HepG2 (cell line): ENCODE results near the gene TMEM63C. TPM values are rescaled to one million over a fixed set of nuclear protein-coding genes. Genes with fewer than 3 reads are reported as not detected.

ENCODE experiments used
- BCL6 ChIP-seq: IDR thresholded peaks from 2 replicates; pipeline ENCODE4 v1.6.1; 2016; ENCODE audit warnings: missing genetic modification reagents, missing compliant biosample characterization
- DNMT1 ChIP-seq: sonication (generic); formaldehyde crosslinking; IDR thresholded peaks from 2 replicates; pipeline ENCODE4 v1.5.1; 2020; ENCODE audit warnings: mild to moderate bottlenecking, missing genetic modification reagents
- FLYWCH1 ChIP-seq: sonication (generic); formaldehyde crosslinking; IDR thresholded peaks from 2 replicates; pipeline ENCODE4 v1.8.1; 2023; ENCODE audit warnings: mild to moderate bottlenecking, missing genetic modification reagents
- HNRNPK ChIP-seq: fragments of 200-400 bp; formaldehyde crosslinking; IDR thresholded peaks from 2 replicates; pipeline ENCODE4 v1.6.1; 2018; ENCODE audit warnings: low read length, low read depth, moderate library complexity, mild to moderate bottlenecking; ENCODE audit not compliant: poor library complexity, severe bottlenecking
- HNRNPLL ChIP-seq: fragments of 200-400 bp; formaldehyde crosslinking; IDR thresholded peaks from 2 replicates; pipeline ENCODE4 v1.6.1; 2017; ENCODE audit warnings: mild to moderate bottlenecking, low read depth, low read length; ENCODE audit not compliant: poor library complexity, severe bottlenecking
- KLF9 ChIP-seq: IDR thresholded peaks from 2 replicates; pipeline ENCODE4 v1.6.1; 2016; ENCODE audit warnings: low read depth
- NFE2 ChIP-seq: sonication (generic); formaldehyde crosslinking; IDR thresholded peaks from 2 replicates; pipeline ENCODE4 v1.4.0; 2020; ENCODE audit warnings: missing genetic modification reagents
- NFKBIZ ChIP-seq: IDR thresholded peaks from 2 replicates; pipeline ENCODE4 v1.6.1; 2018; ENCODE audit warnings: missing genetic modification reagents, missing compliant biosample characterization
- RBM22 ChIP-seq: fragments of 200-400 bp; formaldehyde crosslinking; optimal IDR thresholded peaks from 2 replicates; pipeline ENCODE3; 2017; ENCODE audit warnings: mild to moderate bottlenecking, low read length, moderate library complexity
- SMAD3 ChIP-seq: sonication (generic); formaldehyde crosslinking; IDR thresholded peaks from 2 replicates; pipeline ENCODE4 v1.4.0; 2020; ENCODE audit warnings: missing genetic modification reagents
- SOX6 ChIP-seq, 2 experiments: fragments of 450-650 bp in 1 of 2; sonication (generic) in 1 of 2; formaldehyde crosslinking in 1 of 2; IDR thresholded peaks; 2 replicates each; pipeline versions ENCODE4 v1.4.0 to v1.6.1; 2017 to 2020; ENCODE audit warnings: antibody characterized with exemption in 1 of 2, mild to moderate bottlenecking in 1 of 2, missing genetic modification reagents in 1 of 2
- STAG1 ChIP-seq: sonication (generic); formaldehyde crosslinking; IDR thresholded peaks from 2 replicates; pipeline ENCODE4 v1.4.0; 2020; ENCODE audit warnings: missing genetic modification reagents
- UBTF ChIP-seq: sonication (generic); formaldehyde crosslinking; IDR thresholded peaks from 2 replicates; pipeline ENCODE4 v1.4.0; 2020; ENCODE audit warnings: mild to moderate bottlenecking, missing genetic modification reagents
- YEATS4 ChIP-seq: sonication (generic); formaldehyde crosslinking; IDR thresholded peaks from 2 replicates; pipeline ENCODE4 v1.4.0; 2020; ENCODE audit warnings: missing genetic modification reagents, borderline replicate concordance
- ZFP37 ChIP-seq: sonication (generic); formaldehyde crosslinking; IDR thresholded peaks from 2 replicates; pipeline ENCODE4 v1.4.0; 2020; ENCODE audit warnings: missing genetic modification reagents, borderline replicate concordance
- ZMYM2 ChIP-seq: sonication (generic); formaldehyde crosslinking; IDR thresholded peaks from 2 replicates; pipeline ENCODE4 v1.8.0; 2022; ENCODE audit warnings: mild to moderate bottlenecking, missing genetic modification reagents
- ZNF234 ChIP-seq: sonication (generic); formaldehyde crosslinking; conservative IDR thresholded peaks from 2 replicates; pipeline ENCODE4 v1.5.1; 2020; ENCODE audit warnings: mild to moderate bottlenecking, missing genetic modification reagents
- ZNF883 ChIP-seq: sonication (generic); formaldehyde crosslinking; IDR thresholded peaks from 2 replicates; pipeline ENCODE4 v1.5.1; 2020; ENCODE audit warnings: mild to moderate bottlenecking, missing genetic modification reagents; ENCODE audit errors: not compliant biosample characterization
- polyA plus RNA-seq, 8 experiments: library from polyadenylated mRNA; depleted of rRNA in 3 of 8; stranded (reverse) in 7 of 8; unstranded in 1 of 8; fragments of >200 nt; fragmentation: Illumina TruSeq in 4 of 8; extraction: Trizol in 4 of 8; gene quantifications; 2 replicates each; pipeline versions ENCODE4 v1.2.1 to v1.2.3, GENCODE V29; 2011 to 2016; ENCODE audit warnings: low read depth in 4 of 8, missing spikeins in 1 of 8, mixed read lengths in 1 of 8; ENCODE audit not compliant: insufficient read depth in 1 of 8
- total RNA-seq, 5 experiments: library from RNA; depleted of rRNA; stranded (reverse); fragments of >200 nt; fragmentation: Illumina TruSeq; extraction: Trizol; gene quantifications; 2 replicates each; pipeline ENCODE4 v1.2.3, GENCODE V29; 2016; ENCODE audit warnings: low read depth in 1 of 5
- TF ChIP-seq, protein P1 (sequence below): IDR thresholded peaks from 2 replicates; pipeline ENCODE4 v1.6.1; 2012; ENCODE audit warnings: low read length, improper control_type of control experiment
- TF ChIP-seq, protein P2 (sequence below): fragments of 450-650 bp; IDR thresholded peaks from 2 replicates; pipeline ENCODE4 v1.6.1; 2017
- TF ChIP-seq, protein P3 (sequence below): sonication (generic); formaldehyde crosslinking; IDR thresholded peaks from 2 replicates; pipeline ENCODE4 v1.4.0; 2020; ENCODE audit warnings: missing genetic modification reagents

TMEM63C gene
- total and polyA plus RNA-seq, 2 of the 13 experiments (the other 11 are each of a cell fraction or from before 2014, with no cell fraction given): 0.17 to 0.27 TPM

DNA sequence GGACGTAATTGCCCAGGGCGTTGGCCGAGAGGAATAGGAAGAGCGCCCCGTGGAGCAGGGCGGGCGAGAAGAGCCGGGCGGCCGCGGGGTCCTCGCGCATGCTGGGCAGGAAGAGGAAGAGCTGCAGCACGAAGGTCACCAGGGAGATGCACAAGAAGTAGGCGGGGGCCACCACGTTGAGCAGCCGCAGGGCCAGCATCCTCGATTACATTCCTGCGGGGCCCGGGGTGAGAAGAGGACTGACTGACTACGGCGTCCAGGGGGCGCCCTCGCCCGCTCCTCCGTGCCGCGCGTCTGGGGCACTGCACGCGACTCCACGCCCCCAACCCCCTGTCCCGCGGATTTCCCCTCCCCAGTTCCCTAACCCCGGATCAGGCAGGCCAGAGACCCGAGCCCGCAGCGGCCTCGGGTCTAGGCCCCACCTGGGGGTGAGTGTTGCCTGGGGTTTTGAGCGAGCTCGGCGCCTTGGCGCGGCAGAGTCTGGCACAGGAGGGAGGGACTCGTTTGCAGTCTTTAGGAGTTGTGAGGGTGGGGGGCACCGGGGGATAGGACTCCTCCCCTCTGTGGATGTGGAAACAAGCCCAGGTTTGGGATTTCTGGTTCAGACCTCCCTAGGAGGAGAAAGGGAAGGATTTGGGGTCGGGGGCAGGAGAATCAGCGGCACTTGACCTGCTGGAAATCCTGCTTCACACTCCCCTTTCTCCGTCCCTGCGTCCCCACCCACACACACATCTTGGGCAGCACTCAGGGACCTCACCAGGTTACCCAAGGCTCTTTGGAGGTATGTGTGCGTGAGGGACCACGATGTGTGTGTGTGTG, 41.8 kb upstream of the TMEM63C start (continued):
- TF ChIP-seq BCL6: peak; percentile 37; the same call in 1 of the 2 replicates
- no peak for TF ChIP-seq YEATS4 (CRISPR knock-in tag)
- no peak for TF ChIP-seq DNMT1 (CRISPR knock-in tag)
- TF ChIP-seq ZNF234: no peak
- no peak for TF ChIP-seq ZMYM2 (CRISPR knock-in tag)
- TF ChIP-seq, protein P1, sequence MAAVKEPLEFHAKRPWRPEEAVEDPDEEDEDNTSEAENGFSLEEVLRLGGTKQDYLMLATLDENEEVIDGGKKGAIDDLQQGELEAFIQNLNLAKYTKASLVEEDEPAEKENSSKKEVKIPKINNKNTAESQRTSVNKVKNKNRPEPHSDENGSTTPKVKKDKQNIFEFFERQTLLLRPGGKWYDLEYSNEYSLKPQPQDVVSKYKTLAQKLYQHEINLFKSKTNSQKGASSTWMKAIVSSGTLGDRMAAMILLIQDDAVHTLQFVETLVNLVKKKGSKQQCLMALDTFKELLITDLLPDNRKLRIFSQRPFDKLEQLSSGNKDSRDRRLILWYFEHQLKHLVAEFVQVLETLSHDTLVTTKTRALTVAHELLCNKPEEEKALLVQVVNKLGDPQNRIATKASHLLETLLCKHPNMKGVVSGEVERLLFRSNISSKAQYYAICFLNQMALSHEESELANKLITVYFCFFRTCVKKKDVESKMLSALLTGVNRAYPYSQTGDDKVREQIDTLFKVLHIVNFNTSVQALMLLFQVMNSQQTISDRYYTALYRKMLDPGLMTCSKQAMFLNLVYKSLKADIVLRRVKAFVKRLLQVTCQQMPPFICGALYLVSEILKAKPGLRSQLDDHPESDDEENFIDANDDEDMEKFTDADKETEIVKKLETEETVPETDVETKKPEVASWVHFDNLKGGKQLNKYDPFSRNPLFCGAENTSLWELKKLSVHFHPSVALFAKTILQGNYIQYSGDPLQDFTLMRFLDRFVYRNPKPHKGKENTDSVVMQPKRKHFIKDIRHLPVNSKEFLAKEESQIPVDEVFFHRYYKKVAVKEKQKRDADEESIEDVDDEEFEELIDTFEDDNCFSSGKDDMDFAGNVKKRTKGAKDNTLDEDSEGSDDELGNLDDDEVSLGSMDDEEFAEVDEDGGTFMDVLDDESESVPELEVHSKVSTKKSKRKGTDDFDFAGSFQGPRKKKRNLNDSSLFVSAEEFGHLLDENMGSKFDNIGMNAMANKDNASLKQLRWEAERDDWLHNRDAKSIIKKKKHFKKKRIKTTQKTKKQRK: no peak
- TF ChIP-seq FLYWCH1 (CRISPR knock-in tag): no peak
- TF ChIP-seq NFKBIZ (CRISPR knock-in tag): no peak
- peak; percentile 79 for TF ChIP-seq HNRNPK
- no peak for TF ChIP-seq RBM22
- TF ChIP-seq ZNF883 (CRISPR knock-in tag): no peak
- TF ChIP-seq STAG1 (CRISPR knock-in tag): peak; percentile 72
- TF ChIP-seq HNRNPLL: peak; percentile 34
- TF ChIP-seq SOX6 (IDR thresholded peaks at IDR 0.05): no peak
- TF ChIP-seq SOX6 (CRISPR knock-in tag; IDR thresholded peaks at IDR 0.05): no peak
- TF ChIP-seq, protein P2, sequence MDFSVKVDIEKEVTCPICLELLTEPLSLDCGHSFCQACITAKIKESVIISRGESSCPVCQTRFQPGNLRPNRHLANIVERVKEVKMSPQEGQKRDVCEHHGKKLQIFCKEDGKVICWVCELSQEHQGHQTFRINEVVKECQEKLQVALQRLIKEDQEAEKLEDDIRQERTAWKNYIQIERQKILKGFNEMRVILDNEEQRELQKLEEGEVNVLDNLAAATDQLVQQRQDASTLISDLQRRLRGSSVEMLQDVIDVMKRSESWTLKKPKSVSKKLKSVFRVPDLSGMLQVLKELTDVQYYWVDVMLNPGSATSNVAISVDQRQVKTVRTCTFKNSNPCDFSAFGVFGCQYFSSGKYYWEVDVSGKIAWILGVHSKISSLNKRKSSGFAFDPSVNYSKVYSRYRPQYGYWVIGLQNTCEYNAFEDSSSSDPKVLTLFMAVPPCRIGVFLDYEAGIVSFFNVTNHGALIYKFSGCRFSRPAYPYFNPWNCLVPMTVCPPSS: no peak
- no peak for TF ChIP-seq ZFP37 (CRISPR knock-in tag)
- TF ChIP-seq KLF9 (CRISPR knock-in tag): no peak
- no peak for TF ChIP-seq SMAD3 (CRISPR knock-in tag)
- TF ChIP-seq, protein P3, sequence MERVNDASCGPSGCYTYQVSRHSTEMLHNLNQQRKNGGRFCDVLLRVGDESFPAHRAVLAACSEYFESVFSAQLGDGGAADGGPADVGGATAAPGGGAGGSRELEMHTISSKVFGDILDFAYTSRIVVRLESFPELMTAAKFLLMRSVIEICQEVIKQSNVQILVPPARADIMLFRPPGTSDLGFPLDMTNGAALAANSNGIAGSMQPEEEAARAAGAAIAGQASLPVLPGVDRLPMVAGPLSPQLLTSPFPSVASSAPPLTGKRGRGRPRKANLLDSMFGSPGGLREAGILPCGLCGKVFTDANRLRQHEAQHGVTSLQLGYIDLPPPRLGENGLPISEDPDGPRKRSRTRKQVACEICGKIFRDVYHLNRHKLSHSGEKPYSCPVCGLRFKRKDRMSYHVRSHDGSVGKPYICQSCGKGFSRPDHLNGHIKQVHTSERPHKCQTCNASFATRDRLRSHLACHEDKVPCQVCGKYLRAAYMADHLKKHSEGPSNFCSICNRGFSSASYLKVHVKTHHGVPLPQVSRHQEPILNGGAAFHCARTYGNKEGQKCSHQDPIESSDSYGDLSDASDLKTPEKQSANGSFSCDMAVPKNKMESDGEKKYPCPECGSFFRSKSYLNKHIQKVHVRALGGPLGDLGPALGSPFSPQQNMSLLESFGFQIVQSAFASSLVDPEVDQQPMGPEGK (CRISPR knock-in tag): peak; percentile 11; the same call in 1 of the 2 replicates
- TF ChIP-seq UBTF (CRISPR knock-in tag): 0 out of 2 replicates have a peak, but pooled peaks have one; percentile 27
- TF ChIP-seq NFE2: no peak
